NAMALWA (cell line): ENCODE measurements around the gene PARP12.

Experiments
- DNase-seq: peaks from one replicate; pipeline ENCODE4 v3.0.0-alpha.2; 2015; ENCODE audit warnings: low spot score

PARP12 gene

GRCh38 chr7:140035400-140036223, 27.1 kb downstream of the PARP12 start:
- no peak for DNase-seq

- no peak for DNase-seq
These were observed 28.3 kb downstream of the PARP12 start for GRCh38 chr7:140034421-140034820.

GRCh38 chr7:140033779-140034363, 28.9 kb downstream of the PARP12 start:
- no peak for DNase-seq

GRCh38 chr7:140033036-140033435, 29.7 kb downstream of the PARP12 start:
- no peak for DNase-seq

- no peak for DNase-seq
These were observed 31.4 kb downstream of the PARP12 start for GRCh38 chr7:140031364-140031763.

GRCh38 chr7:140029072-140029471, 33.7 kb downstream of the PARP12 start:
- DNase-seq: no peak

GRCh38 chr7:140028311-140028710, 34.4 kb downstream of the PARP12 start:
- DNase-seq: no peak

GRCh38 chr7:140027858-140028257, 34.9 kb downstream of the PARP12 start:
- DNase-seq: no peak

- no peak for DNase-seq
These were observed 35.8 kb downstream of the PARP12 start for GRCh38 chr7:140026935-140027334.

- no peak for DNase-seq
These were observed 36.8 kb downstream of the PARP12 start for GRCh38 chr7:140025814-140026433.

- no peak for DNase-seq
These were observed 37.5 kb downstream of the PARP12 start for GRCh38 chr7:140025241-140025640.

- DNase-seq: no peak
These were observed 38.2 kb downstream of the PARP12 start for GRCh38 chr7:140024585-140024984.

GRCh38 chr7:140023728-140024127, 39.0 kb downstream of the PARP12 start:
- no peak for DNase-seq

- DNase-seq: no peak
These were observed 40.1 kb downstream of the PARP12 start for GRCh38 chr7:140022582-140023211.

- no peak for DNase-seq
These were observed 41.1 kb downstream of the PARP12 start for GRCh38 chr7:140021603-140022002.

- no peak for DNase-seq
These were observed 43.1 kb downstream of the PARP12 start for GRCh38 chr7:140019606-140020005.

- DNase-seq: no peak
These were observed 43.6 kb downstream of the PARP12 start for GRCh38 chr7:140019172-140019571.

GRCh38 chr7:140018125-140019043, 44.4 kb downstream of the PARP12 start:
- DNase-seq: no peak

GRCh38 chr7:140017543-140017942, 45.2 kb downstream of the PARP12 start:
- DNase-seq: no peak

GRCh38 chr7:140017034-140017433, 45.7 kb downstream of the PARP12 start:
- no peak for DNase-seq

GRCh38 chr7:140016540-140016939, 46.2 kb downstream of the PARP12 start:
- no peak for DNase-seq
